Measurements from ENCODE around the gene CLIP2.

DNA sequence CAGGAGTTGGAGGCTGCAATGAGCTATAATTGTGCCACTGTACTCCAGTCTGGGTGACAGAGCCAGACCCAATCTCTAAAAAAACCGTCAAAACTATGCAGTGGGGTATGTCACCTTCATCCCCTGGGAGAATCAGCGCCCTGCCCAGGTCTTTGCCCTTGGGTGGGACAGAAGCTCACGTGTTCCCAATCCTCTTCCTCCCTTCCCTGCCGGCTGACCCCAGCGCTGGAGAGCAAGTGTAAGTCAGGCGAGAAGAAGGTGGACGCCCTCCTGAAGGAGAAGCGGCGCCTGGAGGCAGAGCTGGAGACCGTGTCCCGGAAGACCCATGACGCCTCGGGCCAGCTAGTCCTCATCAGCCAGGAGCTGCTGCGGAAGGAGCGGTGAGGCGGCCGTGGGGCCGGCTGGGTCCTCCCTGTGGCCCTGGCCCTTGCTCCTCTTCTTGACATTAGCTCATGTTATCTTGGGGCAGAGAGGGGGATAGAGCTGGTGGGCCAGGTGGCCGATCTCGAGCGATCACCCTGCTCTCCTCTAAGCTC lies 99.7 kb downstream of the CLIP2 start:
- TF ChIP-seq, protein P1, sequence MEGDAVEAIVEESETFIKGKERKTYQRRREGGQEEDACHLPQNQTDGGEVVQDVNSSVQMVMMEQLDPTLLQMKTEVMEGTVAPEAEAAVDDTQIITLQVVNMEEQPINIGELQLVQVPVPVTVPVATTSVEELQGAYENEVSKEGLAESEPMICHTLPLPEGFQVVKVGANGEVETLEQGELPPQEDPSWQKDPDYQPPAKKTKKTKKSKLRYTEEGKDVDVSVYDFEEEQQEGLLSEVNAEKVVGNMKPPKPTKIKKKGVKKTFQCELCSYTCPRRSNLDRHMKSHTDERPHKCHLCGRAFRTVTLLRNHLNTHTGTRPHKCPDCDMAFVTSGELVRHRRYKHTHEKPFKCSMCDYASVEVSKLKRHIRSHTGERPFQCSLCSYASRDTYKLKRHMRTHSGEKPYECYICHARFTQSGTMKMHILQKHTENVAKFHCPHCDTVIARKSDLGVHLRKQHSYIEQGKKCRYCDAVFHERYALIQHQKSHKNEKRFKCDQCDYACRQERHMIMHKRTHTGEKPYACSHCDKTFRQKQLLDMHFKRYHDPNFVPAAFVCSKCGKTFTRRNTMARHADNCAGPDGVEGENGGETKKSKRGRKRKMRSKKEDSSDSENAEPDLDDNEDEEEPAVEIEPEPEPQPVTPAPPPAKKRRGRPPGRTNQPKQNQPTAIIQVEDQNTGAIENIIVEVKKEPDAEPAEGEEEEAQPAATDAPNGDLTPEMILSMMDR (conservative IDR thresholded peaks at IDR 0.05; ENCODE audit: low read depth, low read length) = no peak
- no peak for TF ChIP-seq EZH2 (IDR thresholded peaks at IDR 0.05; ENCODE audit: borderline replicate concordance, low read depth, low read length, poor library complexity, severe bottlenecking)

Data from A673 (cell line).